ENCODE results near the gene OR6A2. TPM values are rescaled to one million over a fixed set of nuclear protein-coding genes. Genes with fewer than 3 reads are reported as not detected.

Gene OR6A2
- total and polyA plus RNA-seq, 2 of the 8 experiments (the other 6 are each of a cell fraction or from before 2014, with no cell fraction given), result 0.14 to 0.20 TPM

- H3K14ac ChIP-seq (ENCODE audit: insufficient read length), result no peak overlapping the region
- CTCF ChIA-PET (ENCODE audit: partially characterized antibody), result interaction anchor here (1.2 to 4.5 kb wide), 4 partner anchors 11 to 387 kb away, joined by 3 to 24 read pairs (median 5); no protein-coding TSS in a partner anchor
- no peak overlapping the region for H3K4ac ChIP-seq (replicated peaks; ENCODE audit: insufficient read length, low read depth, low read length)
- no peaks in the 10 kb centered on the region for H3K9me3 ChIP-seq (ENCODE audit: insufficient read depth in 2 of 2, low read depth in 1 of 2, low read length in 1 of 2)
- no peak overlapping the region for H3K27ac ChIP-seq (ENCODE audit: low read depth, low read length)
- no peak overlapping the region for H3K23ac ChIP-seq (ENCODE audit: insufficient read length)
- H3K79me2 ChIP-seq (ENCODE audit: control insufficient read depth in 1 of 2, insufficient read depth in 2 of 2, low read length in 2 of 2), result no peaks in the 10 kb centered on the region
- no peak overlapping the region for H2BK20ac ChIP-seq (ENCODE audit: low read length)
- no peak overlapping the region for H2BK5ac ChIP-seq (ENCODE audit: low read depth, low read length)
- no peak overlapping the region for H2BK120ac ChIP-seq (replicated peaks; ENCODE audit: low read depth, low read length)
- H4K8ac ChIP-seq (ENCODE audit: extremely low read depth, insufficient read depth, low read length), result no peak overlapping the region
- no peak overlapping the region for H3K18ac ChIP-seq (ENCODE audit: extremely low read depth, low read length)
- POLR2A ChIA-PET (ENCODE audit: partially characterized antibody), result no interaction called here
- no peak for TF ChIP-seq SIX5 (IDR thresholded peaks at IDR 0.05; ENCODE audit: low read depth, low read length)
- TF ChIP-seq CBX8 (IDR thresholded peaks at IDR 0.05; ENCODE audit: borderline replicate concordance, low read depth, low read length), result no peak
- no peak for TF ChIP-seq ZNF274 (IDR thresholded peaks at IDR 0.05; ENCODE audit: borderline replicate concordance, extremely low read depth, low read length)
- TF ChIP-seq CEBPB (IDR thresholded peaks at IDR 0.05; ENCODE audit: low read depth, low read length), result no peak
- TF ChIP-seq TBP (IDR thresholded peaks at IDR 0.05; ENCODE audit: low read depth, low read length), result no peak
- no peak for TF ChIP-seq NANOG (IDR thresholded peaks at IDR 0.05; ENCODE audit: insufficient read depth, low read depth, low read length, poor library complexity, severe bottlenecking)
- TF ChIP-seq RXRA (IDR thresholded peaks at IDR 0.05; ENCODE audit: insufficient read depth, low read depth, low read length), result no peak
- TF ChIP-seq CHD1 (IDR thresholded peaks at IDR 0.05; ENCODE audit: low read depth, low read length), result no peak
- no peak for TF ChIP-seq CTBP2 (IDR thresholded peaks at IDR 0.05; ENCODE audit: borderline replicate concordance, insufficient read depth, insufficient read length, low read length)
- no peak for TF ChIP-seq PHF8 (conservative IDR thresholded peaks at IDR 0.05; ENCODE audit: low read depth, low read length)
- TF ChIP-seq SP1 (IDR thresholded peaks at IDR 0.05; ENCODE audit: low read depth, low read length), result no peak
- no peak for TF ChIP-seq SIN3A (conservative IDR thresholded peaks at IDR 0.05 in 1 of 2, IDR thresholded peaks at IDR 0.05 in 1 of 2; ENCODE audit: low read depth in 1 of 2, low read length in 2 of 2)
- no peak for TF ChIP-seq MAX (IDR thresholded peaks at IDR 0.05)
- no peak for TF ChIP-seq FOSL1 (IDR thresholded peaks at IDR 0.05; ENCODE audit: insufficient read depth, low read depth, low read length)
- no peak overlapping the region for H3K4me2 ChIP-seq (ENCODE audit: insufficient read depth in 1 of 2, low read depth in 2 of 2, low read length in 2 of 2)
- no peak overlapping the region for H2BK15ac ChIP-seq (ENCODE audit: low read length)
- H3K56ac ChIP-seq (replicated peaks; ENCODE audit: insufficient read length, low read depth, low read length), result no peak overlapping the region
- H2BK12ac ChIP-seq (ENCODE audit: low read depth, low read length), result no peak overlapping the region
- H3K9ac ChIP-seq (replicated peaks in 1 of 4; ENCODE audit: extremely low read depth in 1 of 4, low read depth in 3 of 4, low read length in 3 of 4), result no peak overlapping the region
- H3K36me3 ChIP-seq (ENCODE audit: control insufficient read depth in 2 of 4, insufficient read depth in 4 of 4, low read length in 3 of 4), result no peaks in the 10 kb centered on the region
- no peaks in the 10 kb centered on the region for H4K20me1 ChIP-seq (replicated peaks in 1 of 2; ENCODE audit: control insufficient read depth in 1 of 2, insufficient read depth in 2 of 2, low read length in 2 of 2)
- no peaks in the 10 kb centered on the region for H3K4me1 ChIP-seq (replicated peaks in 1 of 4; ENCODE audit: control insufficient read depth in 3 of 4, insufficient read depth in 4 of 4, low read length in 3 of 4)
- no peak overlapping the region for H4K5ac ChIP-seq (ENCODE audit: insufficient read length, low read depth, low read length)
- no peak overlapping the region for H2AFZ ChIP-seq (ENCODE audit: low read length)
- FAIRE-seq (peak; percentile 62), DNase-seq (ENCODE audit: low read depth in 1 of 2, low spot score in 2 of 2) (no peak)
- H4K91ac ChIP-seq (replicated peaks; ENCODE audit: insufficient read length, low read length), result no peak overlapping the region
- no peak overlapping the region for H3K4me3 ChIP-seq (ENCODE audit: extremely low read depth in 1 of 4, insufficient read depth in 2 of 4, low read depth in 3 of 4, low read length in 4 of 4)
- H3K79me1 ChIP-seq (ENCODE audit: low read depth, low read length), result no peaks in the 10 kb centered on the region
- H3K27me3 ChIP-seq (replicated peaks in 1 of 4; ENCODE audit: control insufficient read depth in 3 of 4, extremely low read depth in 1 of 4, insufficient read depth in 3 of 4, low read length in 3 of 4), result no peaks in the 10 kb centered on the region
- no peak overlapping the region for H2AK5ac ChIP-seq (ENCODE audit: low read depth, low read length)
- H3K23me2 ChIP-seq (ENCODE audit: low read depth, low read length), result no peaks in the 10 kb centered on the region
- WGBS, 2 experiments (ENCODE audit: extremely low coverage in 1 of 2, insufficient coverage in 1 of 2, insufficient read length in 1 of 2, insufficient replicate concordance in 2 of 2, low coverage in 1 of 2, low lambda C conversion rate in 2 of 2, missing lambda C conversion rate in 1 of 2), result 88% methylated on average over 7 of the region's 7 CpGs; no CpG with 5 or more reads in 1 of the 2 experiments
Measured at GRCh38 chr11:6825231-6825744, 25.8 kb upstream of the OR6A2 start.

Measured in H1 (cell line).